Stimulated activated CD4-positive, alpha-beta T cell treated with anti-CD3 and anti-CD28 coated beads, Interleukin-15, amount 100 ng/mL, for 24 hours (primary cell): ENCODE results near the gene ABHD6.
"Not testable (repeated sequence)": the region's sequence is repeated elsewhere in the genome, so short reads cannot be mapped to it uniquely, and the experiment has no call there.

Experiments
- DNase-seq: peaks from one replicate; pipeline ENCODE4 v3.0.0-alpha.2; 2020

The ABHD6 gene

DNA sequence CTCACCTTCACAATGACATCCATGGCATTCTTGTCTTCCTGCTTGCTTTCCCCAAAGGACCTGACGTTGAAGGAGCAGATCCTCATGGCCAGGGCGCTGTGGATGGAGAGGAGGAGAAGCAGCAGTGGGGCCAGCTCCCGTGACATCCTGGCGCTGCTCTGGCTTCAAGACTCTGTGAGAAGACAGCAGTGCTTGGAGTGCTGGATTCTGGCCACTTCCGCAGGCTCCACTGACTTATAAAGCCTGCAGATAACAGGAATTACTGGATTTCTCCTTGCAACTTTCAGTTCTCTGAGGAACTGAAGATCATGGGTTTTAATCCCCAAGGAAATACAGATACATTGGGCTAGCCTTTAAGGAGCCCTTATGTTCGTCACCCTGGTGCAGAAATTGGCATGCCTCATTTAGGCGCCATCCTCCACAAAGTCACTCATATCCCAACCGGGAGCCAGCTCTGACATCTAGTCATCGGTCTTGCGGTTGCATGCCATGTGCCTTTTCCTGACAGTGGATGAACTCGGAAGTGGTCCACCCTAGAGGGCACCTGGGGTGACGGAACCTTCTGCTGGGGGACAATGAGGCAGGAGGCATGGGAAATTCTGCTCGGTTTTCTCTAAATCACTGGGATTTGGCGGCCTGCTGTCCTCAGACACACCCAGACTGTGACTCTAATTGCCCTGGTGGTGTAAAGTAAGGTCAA, 26.7 kb upstream of the ABHD6 start, which contains the start of gene DNASE1L3:
Gene DNASE1L3 (minus strand): TSS at position 212 of the 700 bp plus-strand sequence. CDS start 66 bp downstream, at position 146.
- no peak for DNase-seq

DNA sequence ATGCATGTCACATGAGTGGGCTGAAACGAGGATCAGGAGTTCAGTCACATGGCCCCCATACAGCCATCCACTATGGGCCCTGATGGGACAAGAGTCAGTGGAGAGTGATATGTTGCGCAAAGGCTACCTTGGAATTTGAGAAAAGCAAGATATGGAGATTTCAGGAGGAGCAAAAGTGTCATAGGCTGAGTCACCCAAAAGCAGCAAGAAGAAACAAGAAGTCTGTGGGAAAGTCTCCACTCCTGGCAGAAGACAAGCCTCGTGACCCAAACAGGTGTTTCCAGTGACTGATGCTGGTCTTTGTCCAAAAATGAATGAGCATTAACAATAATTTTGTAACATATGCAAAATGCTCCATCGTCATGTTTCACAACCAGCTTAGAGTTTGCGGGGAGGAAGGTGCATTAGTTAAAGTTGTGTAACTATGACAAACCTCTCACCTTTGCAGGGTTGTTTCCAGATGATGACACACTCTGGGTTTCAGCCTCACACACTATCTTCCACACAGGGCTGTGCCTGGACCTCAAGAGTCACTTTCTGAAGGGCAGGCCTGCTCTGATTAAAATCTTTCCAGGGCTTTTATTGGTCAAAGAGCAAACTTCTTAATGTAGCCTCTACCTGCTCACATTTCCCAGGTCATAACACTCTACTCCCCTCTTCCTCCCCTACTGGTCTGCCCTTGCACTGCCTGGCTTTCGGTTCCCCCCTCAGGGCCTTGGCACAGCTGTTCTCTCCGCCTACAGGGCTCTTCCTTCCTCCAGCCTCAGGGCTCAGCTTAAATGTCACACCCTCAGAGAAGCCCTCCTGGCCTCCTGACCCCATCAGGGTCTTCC, 22.9 kb upstream of the ABHD6 start:
- DNase-seq = peak; percentile 66

DNA sequence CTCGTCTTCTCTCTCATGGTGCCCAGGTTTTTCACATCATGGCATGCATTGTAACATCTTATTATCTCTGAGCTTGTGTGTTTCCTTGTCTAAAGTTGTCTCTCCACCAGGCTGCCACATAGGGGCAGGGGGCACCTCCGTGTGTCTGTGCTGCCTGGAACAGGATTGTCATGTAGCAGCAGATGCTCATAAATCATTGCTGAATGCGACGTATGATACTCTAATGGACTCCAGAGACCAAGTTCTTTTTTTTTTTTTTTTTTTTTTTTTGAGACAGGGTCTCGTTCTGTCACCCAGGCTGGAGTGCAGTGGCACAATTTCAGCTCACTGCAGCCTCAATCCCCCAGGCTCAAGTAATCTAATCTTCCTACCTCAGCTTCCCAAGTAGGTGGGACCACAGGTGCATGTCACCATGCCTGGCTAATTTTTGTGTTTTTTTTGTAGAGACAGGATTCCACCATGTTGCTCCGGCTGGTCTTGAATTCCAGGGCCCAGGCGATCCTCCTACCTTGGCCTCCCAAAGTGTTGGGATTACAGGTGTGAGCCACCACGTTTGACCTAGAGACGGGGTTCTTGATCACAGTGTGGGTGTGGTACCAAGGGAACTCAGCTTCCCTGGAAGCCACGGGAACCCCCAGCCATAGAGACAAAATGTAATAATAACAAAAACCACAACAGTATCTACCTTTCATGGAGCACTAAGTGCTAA, 22.1 kb upstream of the ABHD6 start:
- no peak for DNase-seq

GRCh38 chr3:58216496-58217195, 20.9 kb upstream of the ABHD6 start:
- DNase-seq = no peak

DNA sequence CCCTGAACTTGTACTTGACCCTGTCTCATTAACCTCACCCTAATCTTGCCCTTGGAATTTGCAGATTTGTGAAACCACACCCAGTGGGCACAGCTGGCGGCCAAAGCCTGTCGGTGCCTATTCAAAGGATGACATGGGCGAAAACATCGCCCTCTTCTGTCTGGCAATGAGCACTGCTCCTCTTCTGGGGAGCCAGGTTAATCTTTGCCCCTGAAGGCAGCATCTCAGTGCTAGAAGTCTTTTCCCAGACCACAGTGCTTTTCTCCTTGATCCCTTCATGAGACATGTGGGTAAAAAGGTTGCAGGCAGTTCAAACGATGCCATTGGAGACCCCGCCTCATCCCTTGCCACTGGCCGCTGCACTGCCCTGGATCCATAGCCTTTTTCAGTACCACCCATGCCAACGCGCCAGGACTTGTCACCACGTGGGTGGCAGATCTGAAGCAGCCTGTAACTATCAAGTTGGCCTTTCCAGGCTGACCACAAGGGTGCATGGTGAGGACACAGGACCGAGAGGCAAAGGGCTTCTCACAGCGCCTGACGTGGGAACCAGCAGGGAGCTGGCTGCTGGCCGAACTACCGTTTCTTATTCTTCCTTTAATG, 20.3 kb upstream of the ABHD6 start:
- peak; percentile 70 for DNase-seq

DNA sequence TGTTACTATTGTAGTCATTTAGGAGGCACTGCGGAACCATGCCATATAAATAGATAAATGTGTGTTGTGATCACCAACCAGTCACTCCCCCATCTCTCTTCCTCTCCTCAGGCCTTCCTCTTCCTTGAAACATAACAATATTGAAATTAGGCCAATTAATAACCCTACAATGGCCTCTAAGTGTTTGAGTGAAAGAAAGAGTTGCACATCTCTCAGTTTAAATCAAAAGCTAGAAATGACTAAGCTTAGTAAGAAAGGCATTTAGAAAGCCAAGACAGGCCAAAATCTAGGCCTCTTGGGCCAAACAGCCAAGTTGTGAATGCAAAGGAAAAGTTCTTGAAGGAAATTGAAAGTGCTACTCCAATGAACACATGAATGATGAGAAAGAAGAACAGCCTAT, 18.7 kb upstream of the ABHD6 start:
- DNase-seq = no peak

GRCh38 chr3:58222161-58222724, 15.3 kb upstream of the ABHD6 start:
- no peak for DNase-seq

GRCh38 chr3:58223855-58224254, 13.7 kb upstream of the ABHD6 start:
- DNase-seq = no peak

GRCh38 chr3:58227933-58228332, 9.7 kb upstream of the ABHD6 start:
- not testable (repeated sequence) for DNase-seq

- no peak for DNase-seq
These were observed 6.6 kb upstream of the ABHD6 start for GRCh38 chr3:58230876-58231552.

- DNase-seq = no peak
These were observed 5.9 kb upstream of the ABHD6 start for GRCh38 chr3:58231666-58232065.

DNA sequence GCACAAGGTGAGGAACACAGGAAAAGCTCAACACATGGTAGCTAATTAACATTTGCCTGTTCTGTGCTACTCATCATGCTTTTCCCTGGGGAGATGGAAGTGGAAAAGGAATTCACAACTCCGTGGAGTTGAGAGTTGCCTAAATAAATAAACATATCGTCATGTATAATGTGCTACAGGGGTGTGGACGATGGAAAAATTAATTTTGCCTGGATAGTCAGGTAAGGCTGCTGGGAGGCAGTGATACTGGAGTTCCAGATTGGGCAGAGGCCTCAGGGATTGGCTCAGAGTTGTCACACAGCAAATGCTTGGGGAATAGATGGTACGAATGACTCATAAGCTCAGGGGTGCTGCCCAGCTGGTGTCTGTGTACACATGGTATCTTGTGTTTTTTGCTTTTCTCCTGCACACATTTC, 3.1 kb upstream of the ABHD6 start:
- no peak for DNase-seq

DNA sequence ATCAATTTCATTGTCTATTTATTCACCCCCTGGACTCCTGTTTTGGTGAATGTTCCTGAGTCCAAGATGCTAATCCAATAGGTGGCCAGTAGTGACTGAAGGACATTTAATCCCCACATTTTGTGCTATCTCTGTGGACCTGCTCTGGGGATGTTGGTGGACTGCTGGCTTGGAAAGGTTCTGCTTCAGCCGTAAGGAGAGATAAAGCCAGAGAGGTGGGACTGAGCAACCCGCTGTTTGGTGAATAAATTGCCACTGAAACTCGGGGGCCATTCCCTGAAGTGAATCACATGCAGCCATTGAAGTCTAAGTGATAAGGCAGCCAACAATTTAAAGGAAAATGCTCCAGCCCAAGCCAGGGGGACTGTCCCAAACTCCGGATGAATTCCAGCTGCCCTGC, 1.6 kb upstream of the ABHD6 start:
- DNase-seq = no peak

- DNase-seq = peak; percentile 12
These were observed 910 bp upstream of the ABHD6 start for GRCh38 chr3:58236527-58237237.

- DNase-seq = peak; percentile 69
These were observed 519 bp downstream of the ABHD6 start for GRCh38 chr3:58237941-58238681.

- DNase-seq = no peak
These were observed 1.2 kb downstream of the ABHD6 start for GRCh38 chr3:58238830-58239229.

GRCh38 chr3:58241306-58242044, 3.9 kb downstream of the ABHD6 start:
- DNase-seq = no peak

DNA sequence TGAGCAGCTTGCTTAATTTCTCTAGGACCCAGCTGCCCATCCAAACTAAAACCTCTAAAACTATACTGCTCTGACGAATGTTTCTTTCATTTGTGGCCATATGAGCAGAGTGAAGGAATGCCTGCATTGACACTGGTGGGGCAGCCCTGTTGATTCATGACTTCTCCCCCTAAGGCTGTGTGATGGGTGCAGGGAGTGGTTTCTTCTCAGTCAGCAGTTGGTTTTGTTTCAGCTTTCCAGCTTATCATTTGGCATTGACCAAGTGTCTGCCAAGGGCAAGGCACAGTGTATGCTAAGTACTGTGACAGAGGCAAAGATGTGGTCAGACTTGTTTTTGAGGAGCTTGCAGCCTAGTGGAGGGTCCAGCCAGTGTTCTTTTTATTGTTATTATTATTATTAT, 4.7 kb downstream of the ABHD6 start:
- DNase-seq = no peak

- DNase-seq = not testable (repeated sequence)
These were observed 5.3 kb downstream of the ABHD6 start for GRCh38 chr3:58242860-58243259.
